ENCODE data around the gene TRAPPC11.

DNA sequence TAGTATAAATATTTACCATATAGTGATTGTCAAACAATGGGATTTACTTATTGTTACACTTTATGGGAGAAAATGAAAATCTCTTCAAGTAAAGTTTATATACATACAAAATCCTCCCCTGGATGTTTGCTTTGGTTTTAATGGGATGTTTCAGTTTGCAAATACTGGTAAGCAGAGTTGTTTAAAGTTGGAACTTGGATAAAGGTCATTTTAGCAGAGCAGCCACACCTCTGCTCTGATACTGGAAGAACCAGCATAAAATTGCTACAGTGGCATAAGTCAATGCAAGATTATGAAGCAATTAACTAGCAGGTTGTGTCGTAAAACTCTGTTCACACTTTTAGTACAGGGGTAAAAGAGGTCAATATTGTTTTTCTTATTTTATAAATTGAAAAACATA lies 101.2 kb downstream of the TRAPPC11 start:
- TF ChIP-seq POLR2A (IDR thresholded peaks at IDR 0.05; ENCODE audit: low read length), result no peak
- no peak for TF ChIP-seq GATA1 (IDR thresholded peaks at IDR 0.05; ENCODE audit: low read depth, low read length)
